HL-60 (cell line): ENCODE results near the gene MGAT4B.

Source experiments
- TF ChIP-seq, protein P1 (sequence below): IDR thresholded peaks from 2 replicates; pipeline ENCODE4 v1.6.1; 2012; ENCODE audit warnings: low read depth; ENCODE audit not compliant: insufficient replicate concordance
- TF ChIP-seq, protein P2 (sequence below): IDR thresholded peaks from one replicate; pipeline ENCODE4 v1.5.1; 2011; ENCODE audit warnings: low read length, control low read depth, inconsistent platforms; ENCODE audit not compliant: insufficient read depth

DNA sequence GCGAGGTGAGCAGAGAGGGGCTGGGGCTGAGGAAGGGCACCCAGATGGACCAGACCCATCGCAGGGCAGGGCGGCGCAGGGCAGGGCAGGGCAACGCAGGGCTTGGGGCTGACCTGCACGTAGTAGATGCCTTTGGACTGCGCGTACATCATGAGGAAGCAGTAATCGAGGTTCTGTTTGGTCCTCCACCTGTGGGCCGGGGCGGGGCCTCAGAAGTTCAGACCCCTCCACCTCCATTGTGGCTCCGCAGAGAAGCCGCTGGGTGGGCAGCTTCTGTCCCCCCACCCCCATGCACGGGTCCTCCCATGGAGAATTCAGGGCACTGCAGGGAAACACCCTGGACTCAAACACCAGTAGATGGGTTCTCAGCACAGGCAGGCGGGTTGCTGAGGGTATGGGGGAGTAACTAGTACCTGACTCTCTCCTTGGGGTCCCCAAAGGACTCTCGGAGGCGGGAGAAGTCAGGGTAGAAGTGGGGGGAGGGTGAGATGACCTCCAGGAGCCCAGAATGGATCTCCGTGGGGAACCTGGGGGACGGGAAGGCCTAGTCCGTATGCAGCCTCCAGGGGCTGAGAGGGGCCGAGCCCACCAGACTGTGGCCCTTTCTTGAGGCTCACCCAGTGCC lies 6.5 kb downstream of the MGAT4B start:
- TF ChIP-seq, protein P1, sequence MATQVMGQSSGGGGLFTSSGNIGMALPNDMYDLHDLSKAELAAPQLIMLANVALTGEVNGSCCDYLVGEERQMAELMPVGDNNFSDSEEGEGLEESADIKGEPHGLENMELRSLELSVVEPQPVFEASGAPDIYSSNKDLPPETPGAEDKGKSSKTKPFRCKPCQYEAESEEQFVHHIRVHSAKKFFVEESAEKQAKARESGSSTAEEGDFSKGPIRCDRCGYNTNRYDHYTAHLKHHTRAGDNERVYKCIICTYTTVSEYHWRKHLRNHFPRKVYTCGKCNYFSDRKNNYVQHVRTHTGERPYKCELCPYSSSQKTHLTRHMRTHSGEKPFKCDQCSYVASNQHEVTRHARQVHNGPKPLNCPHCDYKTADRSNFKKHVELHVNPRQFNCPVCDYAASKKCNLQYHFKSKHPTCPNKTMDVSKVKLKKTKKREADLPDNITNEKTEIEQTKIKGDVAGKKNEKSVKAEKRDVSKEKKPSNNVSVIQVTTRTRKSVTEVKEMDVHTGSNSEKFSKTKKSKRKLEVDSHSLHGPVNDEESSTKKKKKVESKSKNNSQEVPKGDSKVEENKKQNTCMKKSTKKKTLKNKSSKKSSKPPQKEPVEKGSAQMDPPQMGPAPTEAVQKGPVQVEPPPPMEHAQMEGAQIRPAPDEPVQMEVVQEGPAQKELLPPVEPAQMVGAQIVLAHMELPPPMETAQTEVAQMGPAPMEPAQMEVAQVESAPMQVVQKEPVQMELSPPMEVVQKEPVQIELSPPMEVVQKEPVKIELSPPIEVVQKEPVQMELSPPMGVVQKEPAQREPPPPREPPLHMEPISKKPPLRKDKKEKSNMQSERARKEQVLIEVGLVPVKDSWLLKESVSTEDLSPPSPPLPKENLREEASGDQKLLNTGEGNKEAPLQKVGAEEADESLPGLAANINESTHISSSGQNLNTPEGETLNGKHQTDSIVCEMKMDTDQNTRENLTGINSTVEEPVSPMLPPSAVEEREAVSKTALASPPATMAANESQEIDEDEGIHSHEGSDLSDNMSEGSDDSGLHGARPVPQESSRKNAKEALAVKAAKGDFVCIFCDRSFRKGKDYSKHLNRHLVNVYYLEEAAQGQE = no peak
- TF ChIP-seq, protein P2, sequence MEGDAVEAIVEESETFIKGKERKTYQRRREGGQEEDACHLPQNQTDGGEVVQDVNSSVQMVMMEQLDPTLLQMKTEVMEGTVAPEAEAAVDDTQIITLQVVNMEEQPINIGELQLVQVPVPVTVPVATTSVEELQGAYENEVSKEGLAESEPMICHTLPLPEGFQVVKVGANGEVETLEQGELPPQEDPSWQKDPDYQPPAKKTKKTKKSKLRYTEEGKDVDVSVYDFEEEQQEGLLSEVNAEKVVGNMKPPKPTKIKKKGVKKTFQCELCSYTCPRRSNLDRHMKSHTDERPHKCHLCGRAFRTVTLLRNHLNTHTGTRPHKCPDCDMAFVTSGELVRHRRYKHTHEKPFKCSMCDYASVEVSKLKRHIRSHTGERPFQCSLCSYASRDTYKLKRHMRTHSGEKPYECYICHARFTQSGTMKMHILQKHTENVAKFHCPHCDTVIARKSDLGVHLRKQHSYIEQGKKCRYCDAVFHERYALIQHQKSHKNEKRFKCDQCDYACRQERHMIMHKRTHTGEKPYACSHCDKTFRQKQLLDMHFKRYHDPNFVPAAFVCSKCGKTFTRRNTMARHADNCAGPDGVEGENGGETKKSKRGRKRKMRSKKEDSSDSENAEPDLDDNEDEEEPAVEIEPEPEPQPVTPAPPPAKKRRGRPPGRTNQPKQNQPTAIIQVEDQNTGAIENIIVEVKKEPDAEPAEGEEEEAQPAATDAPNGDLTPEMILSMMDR = no peak
